GM21447 (cell line): ENCODE results near the gene HTR3D.
"Not testable (repeated sequence)": the region's sequence is repeated elsewhere in the genome, so short reads cannot be mapped to it uniquely, and the experiment has no call there.

Experiments
- ATAC-seq: cut with Tn5 transposase; IDR thresholded peaks from one replicate; pipeline ENCODE4 v1.9.1; 2021; ENCODE audit not compliant: unreplicated experiment

HTR3D gene

DNA sequence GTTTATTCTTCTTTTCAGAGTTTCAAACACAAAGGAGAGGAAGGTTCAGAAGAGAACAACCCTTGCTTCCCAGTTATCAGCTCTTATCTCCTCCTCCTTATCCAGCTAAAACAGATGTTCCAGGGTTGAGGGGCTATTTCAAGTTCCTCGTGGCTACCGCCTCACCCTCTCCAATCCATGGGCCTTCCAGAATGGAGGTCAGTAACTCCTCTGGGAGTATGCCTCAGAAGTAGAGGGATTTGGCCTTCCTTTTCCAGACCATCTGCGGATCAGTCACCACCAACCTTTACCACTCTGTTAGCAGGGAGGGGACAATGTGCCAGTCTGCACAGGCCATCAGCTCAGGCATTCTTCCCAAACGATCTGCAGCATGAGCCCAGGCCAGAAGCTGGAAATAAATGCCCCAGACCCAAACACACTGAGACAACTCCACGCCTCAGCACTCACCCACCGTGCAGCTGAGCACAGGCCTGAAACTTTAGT lies 36.1 kb downstream of the HTR3D start:
- no peak for ATAC-seq

GRCh38 chr3:184068344-184068743 lies 36.8 kb downstream of the HTR3D start:
- ATAC-seq, result no peak

GRCh38 chr3:184071142-184071541 lies 39.6 kb downstream of the HTR3D start:
- ATAC-seq, result not testable (repeated sequence)

GRCh38 chr3:184073621-184074020 lies 42.1 kb downstream of the HTR3D start:
- no peak for ATAC-seq

- ATAC-seq, result no peak
Observed at GRCh38 chr3:184075901-184076300, 44.4 kb downstream of the HTR3D start.

DNA sequence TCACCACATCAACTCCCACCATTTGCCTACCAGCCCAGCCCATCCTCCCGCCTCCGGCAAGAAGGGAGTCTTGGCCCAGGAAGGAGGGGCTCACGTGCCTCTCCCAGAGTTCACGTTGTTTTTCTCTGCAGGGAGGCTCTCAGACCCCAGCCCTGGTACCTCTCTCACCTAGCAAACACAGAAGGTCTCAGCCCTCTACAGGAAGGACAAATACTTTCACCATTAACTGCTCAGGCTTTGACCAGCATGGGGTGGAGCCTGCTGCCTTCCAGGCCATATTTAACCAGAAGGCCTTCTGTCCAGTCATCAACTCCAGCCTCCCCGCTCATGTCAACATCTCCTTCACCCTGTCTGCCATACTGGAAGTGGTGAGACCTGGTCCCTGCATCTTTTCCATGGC lies 46.3 kb downstream of the HTR3D start:
- no peak for ATAC-seq

- no peak for ATAC-seq
Observed at GRCh38 chr3:184078851-184079250, 47.3 kb downstream of the HTR3D start.

GRCh38 chr3:184081116-184081830 lies 49.7 kb downstream of the HTR3D start:
- ATAC-seq, result no peak

GRCh38 chr3:184082034-184082433 lies 50.5 kb downstream of the HTR3D start:
- no peak for ATAC-seq

- ATAC-seq, result no peak
Observed at GRCh38 chr3:184082465-184082864, 50.9 kb downstream of the HTR3D start.

- no peak for ATAC-seq
Observed at GRCh38 chr3:184085389-184085852, 53.9 kb downstream of the HTR3D start.
